Activated CD4-positive, CD25-positive, alpha-beta regulatory T cell treated with anti-CD3 and anti-CD28 coated beads, Interleukin-2, amount 50 U/mL, for 16 hours (primary cell): ENCODE data around the gene PTPRE.
A peak's percentile ranks its signal among the peaks of the same experiment; 100 is the strongest.

ENCODE experiments used
- DNase-seq: peaks from one replicate; pipeline ENCODE4 v3.0.0-alpha.2; 2020; ENCODE audit warnings: low read depth, low spot score

Gene PTPRE

GRCh38 chr10:128121750-128122412 is 215.0 kb downstream of the PTPRE start:
- DNase-seq, result no peak

DNA sequence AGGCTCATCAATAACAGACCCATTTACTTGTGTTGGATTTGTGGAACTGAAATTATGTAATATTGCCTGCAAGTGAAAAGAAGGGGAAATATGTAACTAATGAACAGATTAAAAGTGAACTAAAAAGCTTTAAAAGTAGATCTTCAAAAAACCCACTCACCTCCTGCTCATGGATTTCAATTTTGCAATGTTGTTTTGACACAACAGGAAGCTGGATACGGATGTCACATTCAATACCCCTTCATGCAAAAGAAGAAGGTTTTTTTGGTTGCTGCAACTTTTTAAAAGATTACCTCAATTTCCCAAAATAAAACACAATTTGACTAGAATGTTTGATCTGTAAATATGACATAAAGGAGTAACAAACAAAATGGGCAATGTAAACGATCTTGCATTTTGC is 216.0 kb downstream of the PTPRE start:
- DNase-seq, result no peak

DNA sequence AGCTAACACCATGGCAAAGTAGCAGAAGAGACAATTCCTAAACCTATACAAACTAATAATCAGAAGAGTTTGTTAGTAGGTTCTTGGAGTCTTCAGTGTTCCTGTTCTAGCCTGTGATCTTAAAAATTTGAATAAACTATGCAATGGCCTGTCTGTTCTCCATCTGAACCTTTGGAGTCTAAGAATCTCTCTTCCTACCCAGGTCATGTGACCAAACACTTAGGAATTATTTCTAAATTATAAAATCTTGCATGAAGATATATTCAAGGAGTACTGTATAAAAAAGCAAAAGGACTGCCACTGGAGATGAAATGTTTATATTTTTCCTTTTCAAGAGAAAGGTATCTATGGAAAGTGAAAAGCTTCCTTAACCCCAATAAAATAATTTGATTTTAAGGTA is 216.9 kb downstream of the PTPRE start:
- DNase-seq, result no peak

GRCh38 chr10:128124813-128125403 is 218.0 kb downstream of the PTPRE start:
- DNase-seq, result no peak

GRCh38 chr10:128125416-128125943 is 218.6 kb downstream of the PTPRE start:
- DNase-seq, result no peak

DNA sequence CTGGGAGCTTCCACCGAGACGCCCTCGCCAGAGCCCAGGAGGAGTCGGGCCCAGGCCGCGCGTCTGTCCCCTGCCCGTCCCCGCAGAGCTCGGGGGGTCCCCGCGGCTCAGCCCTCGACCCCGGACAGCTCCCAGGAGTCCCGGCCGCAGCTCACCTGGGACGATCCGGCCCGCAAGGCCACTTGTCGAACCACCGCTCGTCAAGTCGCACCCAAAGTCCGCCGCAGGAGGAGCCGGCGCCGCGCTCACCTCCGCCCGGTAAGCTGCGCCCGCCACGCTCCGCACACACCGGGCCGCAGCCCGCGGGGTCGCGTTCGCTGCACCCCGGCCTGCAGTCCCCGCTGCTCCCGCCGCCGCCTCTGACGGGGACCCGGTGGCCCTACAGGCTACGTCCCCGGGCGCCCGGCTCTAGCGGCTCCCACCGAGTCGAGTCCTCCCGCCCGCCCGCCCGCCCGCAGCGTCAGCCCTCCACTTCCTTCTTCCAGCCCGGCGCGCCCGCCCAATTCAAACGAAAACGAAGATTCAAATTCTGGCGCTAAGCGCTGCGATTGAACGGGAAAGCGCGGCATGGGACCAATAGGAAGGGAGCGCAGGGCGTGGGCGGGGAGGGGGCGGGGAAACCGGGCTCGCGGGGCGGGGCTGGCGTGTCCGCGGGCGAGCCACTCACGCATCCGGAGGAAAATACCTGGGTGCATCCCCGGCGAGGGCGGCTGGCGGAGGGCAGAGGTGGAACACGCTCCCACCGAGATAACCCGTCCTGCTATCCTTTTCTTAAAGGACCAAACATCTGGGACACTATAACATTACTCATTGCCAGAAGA is 219.3 kb downstream of the PTPRE start, which contains the start of gene MKI67:
MKI67 (minus strand) TSS at position 480 of the 821 bp plus-strand sequence. CDS start 756 bp downstream, outside the sequence.
- peak; percentile 84 for DNase-seq

DNA sequence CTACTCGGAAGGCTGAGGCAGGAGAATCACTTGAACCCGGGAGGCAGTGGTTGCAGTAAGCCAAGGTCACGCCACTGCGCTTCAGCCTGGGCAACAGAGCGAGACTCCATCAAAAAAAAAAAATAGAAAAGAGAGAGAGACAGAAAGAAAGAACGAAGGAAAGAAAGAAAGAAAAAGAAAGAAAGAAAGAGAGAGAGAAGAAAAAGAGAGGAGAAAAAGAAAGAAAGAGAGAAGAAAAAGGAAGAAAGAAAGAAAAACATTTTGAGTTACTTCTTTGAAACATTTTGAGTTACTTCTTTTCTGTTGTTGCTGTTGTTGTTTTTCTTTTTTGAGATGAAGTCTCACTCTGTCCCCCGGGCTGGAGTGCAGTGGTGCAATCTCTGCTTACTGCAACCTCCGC is 221.7 kb downstream of the PTPRE start:
- DNase-seq, result no peak

DNA sequence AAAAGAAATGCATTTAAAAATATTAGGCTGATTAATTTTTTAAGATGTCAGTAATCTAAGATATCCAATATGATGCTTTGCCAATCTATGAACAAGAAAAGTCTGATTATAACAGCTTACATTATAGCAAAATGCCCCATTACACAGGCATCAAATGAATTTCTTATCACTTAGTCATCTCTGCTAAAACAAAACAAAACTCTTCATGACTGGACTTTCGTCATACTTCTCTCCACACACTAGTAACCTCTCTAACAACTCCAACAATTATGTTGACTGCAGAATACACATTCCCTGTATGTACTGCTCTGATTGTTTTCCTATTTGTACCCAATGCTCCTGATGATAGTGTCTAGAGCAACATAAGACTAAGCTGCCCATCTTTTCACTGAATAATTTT is 223.1 kb downstream of the PTPRE start:
- no peak for DNase-seq
